HEK293 (cell line): Measurements from ENCODE around the gene JHY.

Experiments
- CTCF ChIP-seq: fragments of 450-650 bp; formaldehyde crosslinking; IDR thresholded peaks from 2 replicates; pipeline ENCODE4 v1.5.1; 2016; ENCODE audit warnings: missing biosample characterization, missing genetic modification characterization
- MZF1 ChIP-seq: fragments of 450-650 bp; formaldehyde crosslinking; IDR thresholded peaks from 2 replicates; pipeline ENCODE4 v1.5.1; 2017; ENCODE audit warnings: missing biosample characterization, missing genetic modification characterization, borderline replicate concordance
- SP2 ChIP-seq: fragments of 450-650 bp; formaldehyde crosslinking; IDR thresholded peaks from 2 replicates; pipeline ENCODE4 v1.5.1; 2016; ENCODE audit warnings: missing biosample characterization, missing genetic modification characterization
- TCF7L2 ChIP-seq: IDR thresholded peaks from 2 replicates; pipeline ENCODE4 v1.6.1; 2011; ENCODE audit warnings: low read depth, mild to moderate bottlenecking, inconsistent platforms, low read length, moderate library complexity, borderline replicate concordance
- YY1 ChIP-seq: fragments of 450-650 bp; formaldehyde crosslinking; IDR thresholded peaks from 2 replicates; pipeline ENCODE4 v1.5.1; 2018; ENCODE audit warnings: missing biosample characterization, missing genetic modification characterization
- ZBTB44 ChIP-seq: fragments of 450-650 bp; IDR thresholded peaks from 2 replicates; pipeline ENCODE4 v1.5.1; 2018; ENCODE audit warnings: missing biosample characterization, mild to moderate bottlenecking, missing genetic modification characterization
- ZNF132 ChIP-seq: fragments of 450-650 bp; formaldehyde crosslinking; IDR thresholded peaks from 2 replicates; pipeline ENCODE4 v1.5.1; 2017; ENCODE audit warnings: missing biosample characterization, missing genetic modification characterization, borderline replicate concordance
- ZNF366 ChIP-seq: fragments of 450-650 bp; formaldehyde crosslinking; conservative IDR thresholded peaks from 2 replicates; pipeline ENCODE4 v1.5.1; 2016; ENCODE audit warnings: missing biosample characterization, missing genetic modification characterization
- ZNF510 ChIP-seq: fragments of 450-650 bp; formaldehyde crosslinking; IDR thresholded peaks from 2 replicates; pipeline ENCODE4 v1.5.1; 2018; ENCODE audit warnings: mild to moderate bottlenecking, missing genetic modification characterization, missing biosample characterization; ENCODE audit not compliant: insufficient replicate concordance
- ZNF707 ChIP-seq: fragments of 450-650 bp; formaldehyde crosslinking; IDR thresholded peaks from 2 replicates; pipeline ENCODE4 v1.5.1; 2016; ENCODE audit warnings: missing biosample characterization, missing genetic modification characterization
- ZNF785 ChIP-seq: fragments of 450-650 bp; formaldehyde crosslinking; IDR thresholded peaks from 2 replicates; pipeline ENCODE4 v1.5.1; 2016; ENCODE audit warnings: missing biosample characterization, missing genetic modification characterization
- ZNF792 ChIP-seq: fragments of 450-650 bp; formaldehyde crosslinking; IDR thresholded peaks from 2 replicates; pipeline ENCODE4 v1.5.1; 2016; ENCODE audit warnings: missing biosample characterization, missing genetic modification characterization
- TF ChIP-seq, protein P1 (sequence below): fragments of 450-650 bp; formaldehyde crosslinking; optimal IDR thresholded peaks from 2 replicates; pipeline ENCODE3; 2016; ENCODE audit warnings: missing biosample characterization, mild to moderate bottlenecking, missing genetic modification characterization
- TF ChIP-seq, protein P2 (sequence below): fragments of 450-650 bp; formaldehyde crosslinking; IDR thresholded peaks from 2 replicates; pipeline ENCODE4 v1.5.1; 2016; ENCODE audit warnings: missing biosample characterization, missing genetic modification characterization

- TF ChIP-seq SP2 (tag by site-specific recombination) = no peak
- TF ChIP-seq ZNF792 (tag by site-specific recombination) = no peak
- no peak for TF ChIP-seq TCF7L2
- TF ChIP-seq CTCF (tag by site-specific recombination) = no peak
- TF ChIP-seq, protein P1, sequence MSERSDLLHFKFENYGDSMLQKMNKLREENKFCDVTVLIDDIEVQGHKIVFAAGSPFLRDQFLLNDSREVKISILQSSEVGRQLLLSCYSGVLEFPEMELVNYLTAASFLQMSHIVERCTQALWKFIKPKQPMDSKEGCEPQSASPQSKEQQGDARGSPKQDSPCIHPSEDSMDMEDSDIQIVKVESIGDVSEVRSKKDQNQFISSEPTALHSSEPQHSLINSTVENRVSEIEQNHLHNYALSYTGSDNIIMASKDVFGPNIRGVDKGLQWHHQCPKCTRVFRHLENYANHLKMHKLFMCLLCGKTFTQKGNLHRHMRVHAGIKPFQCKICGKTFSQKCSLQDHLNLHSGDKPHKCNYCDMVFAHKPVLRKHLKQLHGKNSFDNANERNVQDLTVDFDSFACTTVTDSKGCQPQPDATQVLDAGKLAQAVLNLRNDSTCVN = no peak
- no peak for TF ChIP-seq ZNF132 (tag by site-specific recombination)
- no peak for TF ChIP-seq ZNF366 (tag by site-specific recombination)
- TF ChIP-seq ZNF510 (tag by site-specific recombination) = no peak
- TF ChIP-seq ZNF785 (tag by site-specific recombination) = no peak
- no peak for TF ChIP-seq ZNF707 (tag by site-specific recombination)
- TF ChIP-seq YY1 (tag by site-specific recombination) = no peak
- TF ChIP-seq MZF1 = no peak
- TF ChIP-seq, protein P2, sequence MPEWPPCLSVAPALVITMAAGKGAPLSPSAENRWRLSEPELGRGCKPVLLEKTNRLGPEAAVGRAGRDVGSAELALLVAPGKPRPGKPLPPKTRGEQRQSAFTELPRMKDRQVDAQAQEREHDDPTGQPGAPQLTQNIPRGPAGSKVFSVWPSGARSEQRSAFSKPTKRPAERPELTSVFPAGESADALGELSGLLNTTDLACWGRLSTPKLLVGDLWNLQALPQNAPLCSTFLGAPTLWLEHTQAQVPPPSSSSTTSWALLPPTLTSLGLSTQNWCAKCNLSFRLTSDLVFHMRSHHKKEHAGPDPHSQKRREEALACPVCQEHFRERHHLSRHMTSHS (tag by site-specific recombination) = no peak
- TF ChIP-seq ZBTB44 = no peak
Observed at GRCh38 chr11:122917311-122917710, 34.8 kb downstream of the JHY start.
